ENCODE data around the gene NINJ1. TPM values are rescaled to one million over a fixed set of nuclear protein-coding genes. Genes with fewer than 3 reads are reported as not detected.

NINJ1 gene
- total and polyA plus RNA-seq, 2 of the 13 experiments (the other 11 are each of a cell fraction or from before 2014, with no cell fraction given): 81.2 to 92.1 TPM

- peak; percentile 35; the same call in 1 of the 2 replicates for TF ChIP-seq TOPORS (CRISPR knock-in tag; IDR thresholded peaks at IDR 0.05)
- TF ChIP-seq FOSL2 (CRISPR knock-in tag; IDR thresholded peaks at IDR 0.05): peak; percentile 54
- TF ChIP-seq HNF1A (IDR thresholded peaks at IDR 0.05; ENCODE audit: low read depth): no peak
- no peak for TF ChIP-seq HNF1A (CRISPR knock-in tag; IDR thresholded peaks at IDR 0.05; ENCODE audit: borderline replicate concordance)
- TF ChIP-seq SKIL (CRISPR knock-in tag; IDR thresholded peaks at IDR 0.05; ENCODE audit: borderline replicate concordance): peak; percentile 34; the same call in 1 of the 2 replicates
- TF ChIP-seq AKNA (CRISPR knock-in tag; IDR thresholded peaks at IDR 0.05; ENCODE audit: borderline replicate concordance): 0 out of 2 replicates have a peak, but pooled peaks have one; percentile 30
- TF ChIP-seq IKZF5 (CRISPR knock-in tag; IDR thresholded peaks at IDR 0.05): no peak
- peak; percentile 33; the same call in 1 of the 2 replicates for TF ChIP-seq SP2 (CRISPR knock-in tag; IDR thresholded peaks at IDR 0.05)
- TF ChIP-seq ZSCAN9 (CRISPR knock-in tag; IDR thresholded peaks at IDR 0.05; ENCODE audit: borderline replicate concordance): 0 out of 2 replicates have a peak, but pooled peaks have one; percentile 10
- TF ChIP-seq, protein P1, sequence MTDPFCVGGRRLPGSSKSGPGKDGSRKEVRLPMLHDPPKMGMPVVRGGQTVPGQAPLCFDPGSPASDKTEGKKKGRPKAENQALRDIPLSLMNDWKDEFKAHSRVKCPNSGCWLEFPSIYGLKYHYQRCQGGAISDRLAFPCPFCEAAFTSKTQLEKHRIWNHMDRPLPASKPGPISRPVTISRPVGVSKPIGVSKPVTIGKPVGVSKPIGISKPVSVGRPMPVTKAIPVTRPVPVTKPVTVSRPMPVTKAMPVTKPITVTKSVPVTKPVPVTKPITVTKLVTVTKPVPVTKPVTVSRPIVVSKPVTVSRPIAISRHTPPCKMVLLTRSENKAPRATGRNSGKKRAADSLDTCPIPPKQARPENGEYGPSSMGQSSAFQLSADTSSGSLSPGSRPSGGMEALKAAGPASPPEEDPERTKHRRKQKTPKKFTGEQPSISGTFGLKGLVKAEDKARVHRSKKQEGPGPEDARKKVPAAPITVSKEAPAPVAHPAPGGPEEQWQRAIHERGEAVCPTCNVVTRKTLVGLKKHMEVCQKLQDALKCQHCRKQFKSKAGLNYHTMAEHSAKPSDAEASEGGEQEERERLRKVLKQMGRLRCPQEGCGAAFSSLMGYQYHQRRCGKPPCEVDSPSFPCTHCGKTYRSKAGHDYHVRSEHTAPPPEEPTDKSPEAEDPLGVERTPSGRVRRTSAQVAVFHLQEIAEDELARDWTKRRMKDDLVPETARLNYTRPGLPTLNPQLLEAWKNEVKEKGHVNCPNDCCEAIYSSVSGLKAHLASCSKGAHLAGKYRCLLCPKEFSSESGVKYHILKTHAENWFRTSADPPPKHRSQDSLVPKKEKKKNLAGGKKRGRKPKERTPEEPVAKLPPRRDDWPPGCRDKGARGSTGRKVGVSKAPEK (CRISPR knock-in tag; IDR thresholded peaks at IDR 0.05; ENCODE audit: borderline replicate concordance): peak; percentile 80; the same call in 1 of the 2 replicates
- TF ChIP-seq SALL2 (CRISPR knock-in tag; IDR thresholded peaks at IDR 0.05): 0 out of 2 replicates have a peak, but pooled peaks have one; percentile 29
- 0 out of 2 replicates have a peak, but pooled peaks have one; percentile 48 for TF ChIP-seq ZNF773 (CRISPR knock-in tag; IDR thresholded peaks at IDR 0.05; ENCODE audit: borderline replicate concordance)
Measured at GRCh38 chr9:93132946-93133680, 938 bp downstream of the NINJ1 start (continued).
